ENCODE data around the gene PLCH2.
"Not testable (repeated sequence)": the region's sequence is repeated elsewhere in the genome, so short reads cannot be mapped to it uniquely, and the experiment has no call there.

PLCH2 gene

DNA sequence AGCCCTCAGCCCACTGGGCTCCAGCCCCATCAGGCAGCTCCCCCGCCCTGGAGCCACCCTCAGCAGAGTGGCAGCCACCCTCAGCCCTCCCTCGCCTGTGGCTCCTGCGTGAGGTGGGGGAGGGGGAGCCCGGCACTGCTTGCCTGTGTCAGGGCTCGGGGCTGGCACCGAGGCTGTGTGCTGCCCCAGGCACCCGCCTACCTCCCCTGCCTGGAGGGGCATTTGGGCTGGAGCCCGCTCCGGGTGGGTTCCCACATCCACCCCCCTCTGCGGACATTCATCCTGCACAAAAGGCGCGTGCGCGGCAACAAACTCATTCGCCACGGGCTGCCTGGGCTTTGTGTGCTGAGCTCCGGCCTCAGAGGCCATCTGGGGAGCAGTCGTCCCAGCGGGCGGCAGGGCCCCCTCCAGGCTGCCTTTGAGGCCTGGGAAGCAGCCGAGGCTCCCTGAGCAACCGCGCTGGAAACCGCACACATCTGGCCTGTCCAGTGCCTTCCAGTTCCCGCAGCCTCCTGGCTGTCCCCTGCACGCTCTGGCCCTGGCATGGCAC lies 67.5 kb downstream of the PLCH2 start:
- FAIRE-seq (no peak), DNase-seq (ENCODE audit: low spot score) (no peak)

DNA sequence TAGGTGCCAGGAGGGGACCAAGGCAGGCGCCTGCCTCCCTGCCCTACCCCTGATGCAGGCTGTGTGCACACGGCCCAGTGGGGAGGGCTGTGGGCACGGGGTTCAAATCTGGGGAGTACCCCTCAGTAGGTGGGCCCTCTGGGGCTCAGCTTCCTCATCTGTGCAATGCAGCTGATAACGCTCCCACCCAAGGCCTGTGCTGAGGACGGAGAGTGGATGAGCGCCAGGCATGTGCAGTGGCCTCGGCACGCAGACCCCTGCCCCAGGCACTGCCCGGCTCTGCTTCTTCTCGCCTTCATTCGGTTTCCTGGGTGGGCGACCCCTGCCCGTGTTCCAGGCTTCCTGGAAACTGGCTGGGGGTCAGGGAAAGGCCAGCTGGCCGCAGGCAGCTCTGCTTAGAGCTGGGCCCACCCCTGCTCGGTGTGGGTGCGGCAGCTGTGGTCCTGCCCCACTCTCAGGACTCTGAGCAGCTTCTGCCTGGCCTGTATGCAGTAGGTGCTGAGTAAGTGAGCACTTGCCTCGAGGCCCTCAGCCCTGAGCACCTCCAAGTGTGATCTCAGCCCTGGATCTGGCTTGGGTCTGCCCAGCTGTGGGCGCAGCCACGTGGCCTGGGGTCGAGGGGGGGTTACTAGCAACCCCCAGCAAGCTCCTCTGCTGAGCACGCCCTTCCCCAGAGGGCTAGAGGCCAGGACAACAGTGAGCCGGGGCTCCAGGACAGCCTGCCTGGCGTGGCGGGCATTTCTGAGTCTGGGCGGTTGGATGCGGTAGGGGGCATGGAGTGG lies 68.2 kb downstream of the PLCH2 start:
- FAIRE-seq: no peak
- no peak for DNase-seq (ENCODE audit: low spot score)

DNA sequence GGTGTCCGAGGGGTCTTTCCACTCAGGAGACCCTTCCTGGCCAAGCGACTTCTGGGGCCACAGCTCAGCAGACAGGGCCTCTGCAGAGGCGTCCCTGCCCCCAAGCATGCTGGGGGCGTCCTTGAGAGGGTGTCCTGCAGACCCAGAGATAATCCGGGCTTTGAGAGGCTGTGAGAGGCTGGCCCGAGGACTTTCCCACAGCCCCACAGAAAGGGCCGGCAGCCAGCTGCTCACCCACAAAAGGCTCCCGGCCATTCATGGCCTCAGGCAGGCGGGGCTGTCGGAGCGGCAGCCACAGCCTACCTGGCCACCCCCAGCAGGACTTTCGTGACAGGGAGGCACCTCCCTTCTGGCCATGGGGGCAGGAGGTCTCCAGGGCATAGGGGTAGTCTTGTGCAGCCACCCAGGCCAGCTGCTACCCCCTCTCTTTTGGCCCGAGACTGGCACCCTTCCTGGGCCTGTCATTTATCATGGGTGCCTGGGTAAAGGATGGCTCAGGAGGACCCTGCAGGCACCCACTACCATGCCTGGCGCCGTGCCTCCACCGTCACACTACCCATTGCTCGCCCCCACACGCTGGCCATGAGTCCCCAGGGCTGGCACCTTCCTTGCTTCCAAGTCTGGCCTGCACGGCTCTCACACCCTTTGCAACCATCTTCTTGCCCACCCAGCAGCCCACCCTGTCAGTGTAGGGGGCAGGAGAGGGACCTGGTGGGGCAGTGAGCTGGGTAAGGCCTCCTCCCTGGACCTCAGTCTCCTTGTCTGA lies 69.0 kb downstream of the PLCH2 start:
- FAIRE-seq: no peak
- no peak for DNase-seq (ENCODE audit: low spot score)

- no peak for FAIRE-seq
- DNase-seq (ENCODE audit: low spot score): peak; percentile 94
Measured at GRCh38 chr1:2545754-2546514, 69.8 kb downstream of the PLCH2 start.

DNA sequence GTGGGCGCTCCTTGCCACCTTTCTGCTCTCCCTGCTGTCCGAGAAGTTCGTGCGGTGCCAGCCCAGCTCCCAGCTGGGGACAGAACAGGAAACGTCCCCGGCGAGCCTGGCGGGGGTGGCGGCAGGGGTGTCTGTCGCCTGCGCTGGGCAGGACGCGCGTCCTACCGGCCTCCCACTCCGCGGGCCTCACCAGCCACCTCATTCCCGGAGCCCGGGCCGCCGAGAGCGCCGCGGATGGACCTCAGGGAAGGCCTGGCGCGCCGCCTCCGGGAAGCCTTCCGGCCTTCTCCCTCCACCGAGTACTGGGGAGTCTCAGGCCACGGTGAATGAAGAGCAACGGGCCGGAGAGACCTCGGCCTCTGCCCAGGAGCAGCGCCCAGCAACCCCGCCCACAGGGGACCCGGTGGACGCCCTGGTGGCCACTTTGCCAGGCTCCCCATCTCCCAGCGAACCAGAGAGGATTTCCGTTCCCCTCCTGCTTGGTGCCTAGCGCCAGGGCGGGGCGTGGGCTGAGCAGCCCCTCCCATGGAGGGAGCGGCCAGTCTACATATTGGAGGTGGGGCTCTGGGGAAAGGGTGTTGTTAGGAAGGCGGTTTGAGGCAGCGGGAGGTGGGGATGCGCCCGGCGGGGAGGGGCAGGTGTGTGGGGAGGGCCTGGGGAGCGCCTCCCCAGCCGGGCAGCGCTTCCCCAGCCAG lies 70.6 kb downstream of the PLCH2 start:
- DNase-seq (ENCODE audit: low spot score) (peak; percentile 87), FAIRE-seq (no peak)

DNA sequence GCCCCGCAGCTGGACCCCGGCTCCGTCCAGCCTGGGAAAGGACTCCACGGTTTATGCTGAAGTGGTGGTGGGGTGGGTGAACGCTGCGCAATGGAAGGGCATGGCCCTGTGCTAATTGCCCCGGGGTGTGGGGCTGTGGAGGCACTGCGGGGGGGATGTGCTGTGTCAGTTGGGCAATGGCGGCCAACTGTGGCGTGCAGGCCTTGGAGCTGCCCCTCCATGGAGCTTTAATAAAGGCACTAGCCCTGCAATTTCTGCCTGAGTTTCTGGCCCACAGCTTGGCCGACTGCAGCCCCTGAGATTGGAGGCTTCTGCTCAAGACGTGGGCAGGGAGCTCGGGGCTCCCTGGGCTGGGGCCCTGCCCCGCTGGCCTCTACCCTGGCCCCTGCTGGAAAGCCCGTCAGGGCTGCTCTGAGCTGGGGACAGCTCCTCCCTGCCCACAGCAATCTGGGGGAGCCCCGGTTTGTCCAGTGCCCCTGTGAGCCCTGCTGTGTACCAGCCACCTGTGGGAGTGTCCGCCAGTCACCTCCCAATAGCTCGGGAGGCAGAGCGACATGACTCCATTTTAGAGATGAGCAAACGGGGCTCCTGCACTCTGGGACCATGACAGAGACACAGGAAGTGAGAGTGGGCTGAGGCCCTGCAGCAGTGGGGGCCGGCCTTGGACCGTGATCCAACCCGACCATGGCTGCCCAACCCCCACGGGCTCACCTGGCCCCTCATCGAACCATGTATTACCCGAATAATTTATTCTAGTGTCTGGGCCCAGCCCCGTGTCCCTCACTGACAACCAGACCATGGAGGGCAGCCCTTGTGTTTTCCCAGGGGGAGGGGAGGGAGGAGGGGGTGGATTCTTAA lies 71.3 kb downstream of the PLCH2 start:
- no peak for FAIRE-seq
- DNase-seq (ENCODE audit: low spot score): no peak

DNA sequence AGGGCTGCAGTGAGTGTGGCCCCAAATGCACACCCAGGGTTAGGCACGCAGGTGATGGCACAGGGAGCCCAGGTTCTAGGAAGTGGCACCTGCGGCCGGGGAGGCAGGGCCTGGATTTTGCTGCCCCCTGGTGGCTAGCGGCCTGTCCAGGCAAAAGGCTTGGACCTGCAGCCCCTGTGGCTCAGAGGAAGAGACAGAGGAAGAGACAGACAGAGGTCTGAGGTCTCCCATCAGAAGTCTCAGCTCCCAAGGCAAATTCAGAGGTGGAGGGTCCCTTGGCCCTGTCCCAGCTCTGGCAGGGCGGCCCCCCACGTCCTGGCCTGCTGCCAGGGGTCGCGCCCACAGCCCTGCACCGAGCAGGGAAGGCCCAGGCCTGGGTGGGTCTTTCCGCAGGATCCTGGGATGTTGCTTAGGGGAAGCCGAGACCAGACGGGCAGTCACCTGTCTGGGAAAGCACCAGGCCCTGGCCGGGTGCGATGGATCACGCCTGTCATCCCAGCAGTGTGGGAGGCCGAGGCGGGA lies 72.0 kb downstream of the PLCH2 start:
- FAIRE-seq: no peak

GRCh38 chr1:2549367-2550029 lies 73.4 kb downstream of the PLCH2 start:
- not testable (repeated sequence) for FAIRE-seq; DNase-seq (ENCODE audit: low spot score)

More for the DNA sequence above, 72.0 kb downstream of the PLCH2 start:
- DNase-seq (ENCODE audit: low spot score): peak; percentile 74

DNA sequence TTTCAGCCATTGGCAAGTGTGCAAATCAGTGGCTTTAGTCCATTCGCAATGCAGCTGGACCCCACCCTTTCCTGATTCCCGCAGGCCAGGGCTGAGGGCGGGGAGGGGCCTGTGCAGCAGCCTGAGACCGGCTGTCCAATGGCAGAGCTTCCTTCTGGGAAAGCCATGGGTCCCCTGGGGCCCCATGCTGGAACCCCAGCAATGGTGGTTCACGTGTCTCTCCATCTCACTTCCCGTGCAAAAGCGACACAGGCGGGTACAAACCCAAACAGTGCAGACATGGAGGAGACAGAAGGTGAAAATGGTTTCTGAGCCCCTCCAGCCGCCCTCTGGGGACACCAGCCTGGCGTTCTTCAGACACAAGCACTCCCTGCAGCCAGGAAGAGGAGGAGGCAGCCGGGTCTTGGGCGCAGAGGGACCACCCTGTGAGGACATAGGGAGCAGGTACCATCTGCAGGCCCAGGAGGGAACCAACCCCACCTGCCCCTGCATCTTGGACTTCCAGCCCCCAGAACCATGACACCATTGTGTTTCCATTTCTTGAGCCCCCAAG lies 74.3 kb downstream of the PLCH2 start:
- FAIRE-seq; DNase-seq (ENCODE audit: low spot score): not testable (repeated sequence)

DNA sequence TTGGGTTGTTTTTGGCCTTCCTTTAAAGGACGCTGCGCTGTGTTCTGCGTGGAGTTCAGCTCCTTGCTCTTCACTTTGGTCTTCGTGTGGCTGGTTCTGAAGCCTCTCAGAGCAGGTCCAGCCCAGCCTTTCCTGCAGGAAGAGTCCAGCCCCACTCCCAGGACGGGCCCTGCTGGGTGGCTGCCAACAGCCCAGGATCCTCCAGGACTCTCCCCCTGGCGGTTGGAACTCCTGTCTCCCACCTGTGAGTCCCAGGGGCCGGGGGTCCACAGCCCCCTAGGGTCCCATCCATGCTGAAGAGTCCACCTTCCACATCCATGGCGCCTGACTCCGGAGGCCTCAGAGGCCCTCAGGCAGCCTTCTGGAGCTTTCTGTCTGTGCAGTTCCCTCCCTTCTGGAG lies 75.5 kb downstream of the PLCH2 start:
- DNase-seq (ENCODE audit: low spot score); FAIRE-seq: not testable (repeated sequence)

GRCh38 chr1:2552189-2552588 lies 76.1 kb downstream of the PLCH2 start:
- DNase-seq (ENCODE audit: low spot score) (no peak), FAIRE-seq (no peak)

- DNase-seq (ENCODE audit: low spot score); FAIRE-seq: not testable (repeated sequence)
Measured at GRCh38 chr1:2553076-2553475, 77.0 kb downstream of the PLCH2 start.

- no peak for DNase-seq (ENCODE audit: low spot score)
- FAIRE-seq: no peak
Measured at GRCh38 chr1:2553871-2554620, 78.0 kb downstream of the PLCH2 start.

GRCh38 chr1:2554621-2555387 lies 78.7 kb downstream of the PLCH2 start:
- DNase-seq (ENCODE audit: low spot score) (no peak), FAIRE-seq (no peak)
